HG03575 (cell line): ENCODE data around the gene SH2D4B.

Experiments used
- ATAC-seq: cut with Tn5 transposase; IDR thresholded peaks from one replicate; pipeline ENCODE4 v1.9.1; 2021; ENCODE audit not compliant: unreplicated experiment, insufficient number of reproducible peaks, low FRiP score; ENCODE audit errors: extremely low read depth

Gene SH2D4B

DNA sequence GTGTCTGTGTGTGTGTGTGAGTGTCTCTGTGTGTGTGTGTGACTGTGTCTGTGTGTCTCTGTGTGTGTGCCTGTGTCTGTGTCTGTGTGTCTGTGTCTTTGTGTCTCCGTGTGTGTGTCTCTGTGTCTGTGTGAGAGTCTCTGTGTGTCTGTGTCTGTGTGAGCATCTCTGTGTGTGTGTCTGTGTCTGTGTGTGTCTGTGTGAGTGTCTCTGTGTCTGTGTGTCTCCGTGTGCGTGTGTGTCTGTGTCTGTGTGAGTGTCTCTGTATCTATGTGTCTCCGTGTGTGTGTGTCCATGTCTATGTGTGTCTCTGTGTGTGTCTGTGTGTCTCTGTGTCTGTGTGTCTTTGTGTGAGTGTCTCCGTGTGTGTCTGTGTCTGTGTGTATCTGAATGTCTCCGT, 120.4 kb downstream of the SH2D4B start:
- ATAC-seq: no peak

DNA sequence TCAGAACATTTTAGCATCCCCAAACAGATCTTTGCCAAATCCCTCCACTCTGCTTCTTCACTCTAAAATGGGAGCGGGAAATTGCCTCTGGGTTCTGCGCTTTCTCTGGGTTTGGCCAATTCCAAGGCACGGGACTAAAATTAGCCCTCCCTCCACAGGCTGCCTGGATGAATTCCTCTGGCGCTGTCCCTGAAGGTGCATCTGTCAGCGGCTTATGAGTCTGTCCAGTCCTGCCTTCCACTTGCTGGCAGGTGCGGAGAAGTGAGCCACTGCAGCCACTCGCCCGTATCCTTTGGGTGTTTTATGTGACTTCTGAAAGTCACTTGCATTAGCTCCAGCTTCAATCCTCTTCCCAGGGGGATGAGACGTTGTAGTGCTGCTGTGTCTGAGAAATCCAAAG, 121.6 kb downstream of the SH2D4B start:
- no peak for ATAC-seq

DNA sequence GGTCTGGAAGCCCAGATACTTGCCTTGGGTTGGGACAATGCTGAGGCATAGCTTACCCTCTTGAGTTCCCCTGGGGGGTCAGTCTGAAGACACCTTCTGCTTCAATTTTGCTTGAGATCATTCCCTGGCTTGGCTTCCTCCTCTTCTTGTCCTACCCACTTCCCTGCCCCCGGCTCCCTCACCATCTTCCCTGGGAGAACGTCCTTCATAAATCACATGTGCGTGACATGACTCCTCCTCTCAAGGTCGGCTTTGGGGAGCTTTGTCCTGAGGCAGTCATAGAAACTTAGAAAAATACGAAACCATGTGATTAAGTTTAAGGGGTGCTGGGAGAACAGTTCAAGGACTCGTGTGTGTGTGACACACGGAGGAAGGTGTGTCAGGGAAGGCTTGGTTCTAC, 122.6 kb downstream of the SH2D4B start:
- ATAC-seq: no peak

DNA sequence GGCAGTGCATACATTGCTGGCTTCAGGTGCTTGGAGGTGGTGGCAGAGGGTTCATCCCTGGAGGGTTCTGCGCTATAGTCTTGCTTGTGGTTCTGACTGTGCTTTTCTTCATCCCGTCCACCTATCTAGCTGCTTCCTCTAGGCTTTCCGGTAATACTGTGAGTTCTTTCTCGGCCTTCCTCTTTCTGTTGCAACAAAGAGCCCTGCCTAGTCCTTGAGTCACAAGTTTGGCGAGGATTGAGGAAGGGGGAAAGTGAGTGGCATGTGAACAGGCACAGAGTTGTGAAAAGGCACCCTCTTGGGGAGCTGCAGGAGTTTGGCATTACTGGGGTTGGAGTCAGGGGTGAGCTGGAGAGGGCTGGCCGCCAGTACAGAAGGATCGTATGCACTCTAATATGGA, 123.0 kb downstream of the SH2D4B start:
- ATAC-seq: no peak

DNA sequence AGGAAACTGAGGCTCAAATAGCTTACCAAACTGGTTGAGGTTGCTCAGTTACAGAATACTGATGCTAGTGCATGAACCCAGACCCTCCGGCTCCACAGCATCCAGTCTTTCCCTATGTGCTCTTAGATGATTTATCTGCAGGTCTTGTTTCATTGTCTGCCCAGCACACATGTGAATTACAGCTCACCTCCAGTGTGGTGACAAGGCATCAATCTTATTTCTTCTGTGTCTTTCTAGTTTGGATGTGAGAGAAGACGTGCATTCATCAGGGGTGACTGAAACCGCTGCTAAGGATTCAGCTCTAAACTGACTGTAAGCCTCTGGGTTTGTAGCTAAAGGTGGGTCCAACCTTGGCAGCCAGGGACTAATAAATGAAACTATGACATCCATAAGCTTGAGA, 123.8 kb downstream of the SH2D4B start:
- no peak for ATAC-seq

DNA sequence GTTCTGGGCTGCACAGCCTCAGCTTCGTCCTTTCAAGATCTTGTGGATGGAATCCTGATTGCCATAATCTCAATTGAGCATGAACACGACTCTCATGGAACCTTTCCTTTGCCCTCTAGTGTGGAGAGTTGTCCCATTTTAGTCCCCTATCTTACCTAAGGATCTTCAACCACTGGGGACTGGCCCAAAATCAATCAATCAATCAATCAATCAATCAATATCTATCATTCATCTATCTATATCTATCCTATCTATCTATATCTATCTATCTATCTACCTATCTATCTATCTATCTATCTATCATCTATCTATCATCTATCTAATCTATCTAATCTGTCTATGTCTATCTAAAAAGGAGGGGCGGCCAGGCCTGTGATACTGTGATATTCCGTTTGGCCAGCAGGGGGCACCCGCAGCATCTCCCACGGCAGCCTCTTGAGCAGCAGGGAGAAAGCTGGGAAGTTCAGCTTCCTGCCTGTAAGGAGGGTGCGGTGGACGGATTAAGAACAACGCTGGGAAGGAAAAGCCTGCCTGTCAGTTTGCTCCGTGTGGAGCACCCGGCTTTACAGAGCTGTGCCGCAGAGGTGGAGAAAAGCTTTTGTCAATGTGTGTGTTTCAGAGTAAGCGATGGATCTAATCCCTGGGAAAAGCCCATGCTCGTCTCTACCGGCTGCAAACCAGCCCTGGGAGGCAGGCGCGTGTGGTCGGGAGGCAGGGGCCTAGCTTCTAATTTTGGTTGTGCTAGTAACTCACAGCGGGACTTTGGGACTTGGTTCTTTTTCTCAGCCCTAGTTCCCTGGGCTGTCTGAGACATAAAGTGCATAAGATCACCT, 124.9 kb downstream of the SH2D4B start:
- no peak for ATAC-seq

DNA sequence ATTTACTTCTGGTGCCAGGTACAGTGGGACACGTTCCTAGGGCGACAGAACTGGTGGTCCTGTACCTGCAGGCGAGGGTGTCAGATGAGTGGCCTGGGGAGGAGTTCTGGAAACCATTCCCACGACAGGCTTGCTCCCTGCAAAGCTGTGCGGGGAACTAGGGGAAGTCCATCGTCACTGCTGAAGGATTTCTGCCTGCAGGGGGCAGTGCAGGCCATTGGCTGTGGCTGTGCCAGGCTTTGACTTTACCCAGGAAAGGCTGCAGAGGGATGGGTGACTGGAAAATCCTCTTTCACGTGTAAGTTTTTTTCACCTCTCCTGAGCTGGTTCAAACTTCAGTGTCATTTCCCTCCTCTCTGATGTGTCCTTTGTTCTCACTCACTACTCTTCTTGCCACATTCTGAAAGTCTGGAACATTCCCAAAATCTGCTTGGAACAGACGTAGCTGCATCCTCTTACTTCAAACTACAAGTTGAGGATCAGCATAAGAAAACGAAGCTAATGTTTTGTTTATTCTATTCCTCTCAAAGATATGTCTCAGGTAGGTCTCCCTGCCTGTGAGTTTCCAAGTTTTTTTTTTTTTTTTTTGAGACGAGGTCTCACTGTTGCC, 126.5 kb downstream of the SH2D4B start:
- ATAC-seq: no peak

DNA sequence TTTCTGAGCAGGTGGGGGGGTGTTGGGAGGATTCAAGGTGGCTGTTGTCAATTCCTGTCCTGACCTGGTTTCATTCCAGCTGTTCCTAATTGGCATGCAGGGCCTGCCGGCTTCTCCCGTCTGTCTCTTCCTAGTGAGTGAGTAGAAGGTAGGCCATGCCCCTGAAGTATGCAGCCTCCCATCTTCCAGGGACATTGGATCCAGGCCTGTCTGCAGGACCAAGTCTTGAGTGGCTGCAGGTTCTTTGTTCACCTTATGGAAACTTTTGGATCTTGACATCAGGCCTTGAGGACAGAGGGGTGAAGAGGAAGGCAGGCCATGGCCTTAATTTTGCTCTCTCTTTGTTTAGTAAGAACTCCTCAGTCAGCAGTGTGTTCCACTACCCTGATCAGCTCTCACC, 131.8 kb downstream of the SH2D4B start:
- no peak for ATAC-seq

DNA sequence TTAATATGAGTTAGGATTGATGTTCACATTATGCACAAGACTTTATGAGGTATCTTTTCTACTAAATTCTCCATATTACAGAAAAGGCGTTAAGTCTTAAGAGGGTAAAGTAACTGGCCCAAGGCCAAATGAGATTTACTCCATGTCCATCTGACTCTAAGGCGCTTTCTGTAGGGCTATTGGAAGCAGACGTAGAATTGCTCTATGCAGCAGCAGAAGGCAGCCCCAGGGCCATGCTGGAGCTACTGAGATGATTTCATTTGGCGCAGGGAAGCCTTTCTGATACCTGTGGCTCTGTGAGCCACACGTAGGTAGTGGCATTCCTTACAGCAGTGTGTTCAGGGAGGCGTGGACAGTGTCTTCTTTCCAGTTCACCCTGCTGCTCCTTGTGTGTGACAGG, 133.1 kb downstream of the SH2D4B start:
- no peak for ATAC-seq

DNA sequence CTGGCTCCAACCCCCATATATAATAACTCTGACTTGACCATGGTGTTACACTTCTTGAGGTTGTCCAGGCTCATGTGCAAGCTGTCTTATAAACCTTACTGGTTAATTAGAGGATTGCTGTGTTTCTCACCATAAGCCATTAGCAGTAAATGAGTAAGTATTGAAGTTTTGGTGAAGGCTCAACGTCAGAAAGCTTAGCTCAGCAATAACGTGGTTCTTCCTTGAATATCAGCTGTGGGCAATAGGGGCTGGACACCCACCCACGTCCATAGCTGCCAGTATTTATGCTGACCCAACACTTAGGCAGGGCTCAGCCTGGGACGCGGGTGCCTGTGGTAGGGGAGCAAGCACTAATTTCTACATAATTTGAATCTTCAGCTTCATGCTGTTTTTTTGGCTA, 134.1 kb downstream of the SH2D4B start:
- no peak for ATAC-seq

DNA sequence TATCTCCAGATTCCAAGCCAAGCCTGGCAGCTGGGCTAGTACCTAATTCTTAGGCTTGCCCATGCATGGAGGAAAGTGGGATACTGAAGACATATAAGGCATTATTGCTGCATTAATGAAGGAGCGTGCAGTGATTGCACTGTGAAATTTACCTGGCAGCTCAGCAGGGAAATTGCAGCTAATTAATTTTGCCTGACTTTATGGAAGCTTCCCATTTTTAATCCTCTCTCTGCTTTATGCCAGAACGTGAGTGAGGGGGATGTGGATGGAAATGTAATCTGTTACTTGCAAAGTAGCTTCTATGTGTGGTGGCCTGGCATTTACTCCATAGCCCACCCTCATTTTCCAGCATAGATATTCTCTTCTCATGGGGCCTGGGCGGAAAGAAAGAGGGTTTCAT, 134.9 kb downstream of the SH2D4B start:
- no peak for ATAC-seq

DNA sequence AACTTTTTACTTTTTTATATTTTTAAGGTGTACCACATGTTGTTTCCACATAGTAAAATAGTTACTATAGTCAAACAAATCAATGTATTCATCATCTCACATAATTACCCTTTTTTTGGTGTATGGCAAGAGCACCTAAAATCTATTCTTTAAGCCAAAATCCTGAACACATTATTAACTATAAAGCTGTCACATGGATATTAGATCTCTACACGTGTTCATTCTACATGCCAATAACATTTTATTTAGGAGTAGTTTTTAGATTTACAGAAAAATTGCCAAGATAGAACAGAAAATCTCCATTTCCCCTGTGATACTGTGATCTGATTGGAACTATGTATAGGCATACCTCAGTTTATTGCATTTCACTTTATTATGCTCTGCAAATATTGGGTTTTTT, 137.1 kb downstream of the SH2D4B start:
- ATAC-seq: no peak

DNA sequence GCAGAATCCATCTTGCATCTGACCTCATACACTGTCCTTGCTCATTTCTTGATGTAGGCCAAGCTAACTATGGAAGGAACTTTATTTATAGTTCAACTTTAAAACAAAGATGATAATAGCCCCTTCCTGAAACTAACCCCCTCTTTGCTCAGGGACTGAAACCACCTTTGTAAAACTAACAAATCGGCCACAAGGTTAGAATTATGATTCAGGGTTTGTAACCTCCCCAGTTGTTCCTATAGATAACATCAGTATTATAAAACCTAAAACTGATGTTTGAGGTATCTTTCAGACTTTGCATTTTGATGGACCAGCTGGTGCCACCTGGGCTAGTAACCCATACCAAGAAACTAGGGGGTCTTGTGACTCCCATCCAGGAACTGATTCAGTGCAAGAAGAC, 143.4 kb downstream of the SH2D4B start:
- ATAC-seq: no peak

DNA sequence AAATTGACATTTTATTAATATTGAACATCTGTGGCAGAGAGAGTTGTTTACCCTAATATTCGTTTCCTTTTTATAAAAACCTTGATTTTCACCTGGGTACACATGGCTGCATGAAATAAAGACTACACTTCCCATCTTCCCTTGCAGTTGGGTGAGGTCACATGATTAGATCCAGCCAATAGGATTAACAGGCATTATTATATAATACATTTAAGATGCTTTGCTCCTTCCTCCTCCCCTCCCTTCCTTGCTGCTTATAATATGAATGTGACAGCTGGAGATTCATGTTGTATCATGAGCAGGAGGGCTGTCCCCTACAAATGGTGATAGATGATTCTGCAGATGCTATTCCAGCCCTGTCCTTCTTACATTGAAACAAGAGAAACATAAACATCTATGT, 146.6 kb downstream of the SH2D4B start:
- ATAC-seq: no peak

DNA sequence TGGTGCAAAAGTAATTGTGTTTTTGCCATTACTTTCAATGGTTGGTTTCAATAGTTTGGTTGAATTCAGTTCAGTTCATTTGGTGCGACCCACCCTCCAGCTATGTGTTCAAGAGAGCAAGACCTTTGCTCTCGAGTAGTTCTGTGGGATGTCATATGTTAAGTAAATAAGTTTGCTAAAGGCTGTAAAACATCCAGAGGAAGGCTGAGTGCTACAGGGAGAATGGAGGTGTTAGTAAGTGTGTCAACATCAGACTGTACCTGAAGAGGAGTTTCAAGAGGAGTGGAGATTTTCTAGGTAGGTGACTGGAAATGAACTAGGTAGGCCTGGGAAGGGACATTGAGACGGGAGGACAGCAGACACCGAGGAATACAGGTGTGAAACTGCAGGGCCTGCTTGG, 147.7 kb downstream of the SH2D4B start:
- ATAC-seq: no peak

DNA sequence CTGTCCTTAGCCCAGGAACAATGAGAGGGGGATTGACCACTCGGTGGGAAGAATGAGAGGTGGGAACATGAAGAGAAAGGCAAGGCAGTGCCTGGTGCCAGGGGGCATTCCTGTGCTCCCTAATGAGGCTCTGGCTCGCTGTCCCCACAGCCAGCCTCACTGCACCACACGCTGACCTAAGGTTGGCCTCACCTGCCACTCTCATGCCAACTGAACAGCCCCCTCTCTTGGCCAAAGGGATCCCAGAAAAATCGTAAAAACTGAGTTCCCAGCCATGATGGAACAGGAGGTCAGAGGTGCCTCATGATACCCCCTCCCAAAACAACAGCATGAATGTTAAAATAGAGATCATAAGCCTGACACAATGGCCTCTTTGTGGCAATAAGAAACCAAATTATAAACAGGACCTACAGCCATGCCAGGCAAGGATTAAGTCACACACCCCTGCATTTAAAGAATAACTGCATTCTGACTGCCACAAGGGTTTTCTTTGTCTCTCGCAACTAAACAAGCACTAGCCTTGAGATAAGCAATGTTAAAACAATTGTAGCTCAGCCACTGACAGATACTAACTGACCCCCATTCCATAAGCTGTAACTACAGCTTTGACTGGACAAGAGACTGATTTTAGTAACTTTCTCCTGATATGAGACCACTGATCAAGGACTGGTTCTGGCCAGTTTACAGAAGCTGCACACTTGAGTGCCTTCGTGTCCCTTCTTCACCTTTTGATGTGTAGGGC, 149.2 kb downstream of the SH2D4B start:
- no peak for ATAC-seq

DNA sequence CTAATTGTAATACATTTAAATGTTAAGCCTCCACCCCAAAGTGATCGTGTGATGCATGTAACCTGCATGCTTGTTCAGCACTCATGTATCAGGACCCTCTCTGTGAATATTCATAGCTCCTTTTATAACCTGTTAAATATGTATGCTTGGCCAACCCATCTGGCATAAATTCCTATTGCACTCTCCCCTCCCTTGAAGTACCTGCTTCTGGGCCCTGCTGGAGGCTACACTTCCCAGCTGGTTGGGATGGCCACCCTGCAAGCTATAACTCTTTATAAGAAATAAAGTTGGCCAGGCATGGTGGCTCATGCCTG, 149.7 kb downstream of the SH2D4B start:
- no peak for ATAC-seq

DNA sequence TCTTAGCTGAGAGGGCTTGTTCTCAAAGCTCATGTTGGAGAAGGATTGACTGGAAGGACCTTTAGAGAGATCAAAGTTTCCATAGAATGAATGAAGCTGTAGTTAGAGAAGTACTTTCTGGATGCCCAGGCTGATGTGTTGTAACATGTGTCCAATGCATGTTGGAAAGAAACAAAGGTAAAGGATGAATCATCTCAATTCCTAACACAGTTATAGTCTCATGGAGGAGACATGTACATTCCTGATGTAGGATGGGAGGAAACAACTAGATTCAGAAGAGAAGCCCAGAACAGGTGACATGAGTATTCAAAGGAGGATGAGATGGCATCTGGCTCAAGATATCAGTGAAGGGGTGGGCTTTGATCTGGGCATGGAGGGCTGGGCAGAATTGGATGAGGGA, 152.7 kb downstream of the SH2D4B start:
- ATAC-seq: no peak

DNA sequence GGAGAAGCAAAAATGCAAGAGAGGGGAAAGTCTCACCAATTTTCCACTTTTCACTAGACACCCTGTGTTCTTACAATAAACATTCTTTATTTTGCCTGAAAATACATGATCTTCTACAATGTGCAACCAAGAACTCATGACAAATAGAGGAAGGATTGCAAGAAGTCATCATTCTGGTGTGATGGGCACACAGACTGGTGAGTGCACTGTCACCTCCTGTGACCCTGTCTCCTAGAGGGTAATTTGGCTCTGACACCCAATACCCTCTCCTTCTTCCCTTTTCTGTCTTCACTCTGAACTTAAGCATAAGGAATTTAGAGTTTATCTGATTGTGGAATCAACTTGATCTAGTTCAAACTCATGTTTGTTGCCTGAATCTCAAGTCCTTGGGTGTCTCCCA, 153.7 kb downstream of the SH2D4B start:
- no peak for ATAC-seq

DNA sequence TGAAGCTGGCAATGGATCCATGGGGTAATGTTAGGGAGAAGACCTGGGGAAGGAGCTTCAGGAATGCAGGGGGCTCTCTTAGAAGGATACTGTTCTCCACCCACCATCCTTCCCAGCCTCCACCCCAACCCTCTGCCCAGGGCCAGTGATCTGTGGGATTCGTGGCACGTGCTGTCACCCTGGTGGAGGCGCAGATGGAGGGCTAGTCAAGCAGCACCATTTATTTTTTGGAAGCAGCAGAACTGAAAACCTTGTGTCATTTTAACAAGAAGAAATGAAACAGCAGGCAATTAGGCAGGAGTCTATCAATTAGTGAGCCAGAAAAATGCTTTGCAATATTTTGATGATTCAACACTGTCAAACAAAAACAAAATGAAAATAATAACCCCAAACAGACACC, 155.9 kb downstream of the SH2D4B start:
- no peak for ATAC-seq
